Neural progenitor cell (in vitro differentiated cells): Measurements from ENCODE around the gene SRGAP3.

Source experiments
- CTCF ChIP-seq: fragments of 200-600 bp; sonication (generic); IDR thresholded peaks from 2 replicates; pipeline ENCODE4 v1.5.1; 2017; ENCODE audit warnings: antibody characterized with exemption, mild to moderate bottlenecking
- EZH2 ChIP-seq: fragments of 200-600 bp; sonication (generic); IDR thresholded peaks from 2 replicates; pipeline ENCODE4 v1.6.1; 2017; ENCODE audit warnings: antibody characterized with exemption, mild to moderate bottlenecking, moderate library complexity
- EZH2phosphoT487 ChIP-seq: fragments of 200-600 bp; sonication (generic); IDR thresholded peaks from 2 replicates; pipeline ENCODE4 v1.6.1; 2017; ENCODE audit warnings: antibody characterized with exemption

GRCh38 chr3:8962226-8962861 lies 287.1 kb downstream of the SRGAP3 start:
- TF ChIP-seq CTCF: no peak
- TF ChIP-seq EZH2: no peak
- no peak for TF ChIP-seq EZH2phosphoT487
